ENCODE measurements around the gene VRK2. TPM values are rescaled to one million over a fixed set of nuclear protein-coding genes. Genes with fewer than 3 reads are reported as not detected.

VRK2 gene
- polyA plus RNA-seq, 1 donor from 2014 or later = 0.45 TPM

DNA sequence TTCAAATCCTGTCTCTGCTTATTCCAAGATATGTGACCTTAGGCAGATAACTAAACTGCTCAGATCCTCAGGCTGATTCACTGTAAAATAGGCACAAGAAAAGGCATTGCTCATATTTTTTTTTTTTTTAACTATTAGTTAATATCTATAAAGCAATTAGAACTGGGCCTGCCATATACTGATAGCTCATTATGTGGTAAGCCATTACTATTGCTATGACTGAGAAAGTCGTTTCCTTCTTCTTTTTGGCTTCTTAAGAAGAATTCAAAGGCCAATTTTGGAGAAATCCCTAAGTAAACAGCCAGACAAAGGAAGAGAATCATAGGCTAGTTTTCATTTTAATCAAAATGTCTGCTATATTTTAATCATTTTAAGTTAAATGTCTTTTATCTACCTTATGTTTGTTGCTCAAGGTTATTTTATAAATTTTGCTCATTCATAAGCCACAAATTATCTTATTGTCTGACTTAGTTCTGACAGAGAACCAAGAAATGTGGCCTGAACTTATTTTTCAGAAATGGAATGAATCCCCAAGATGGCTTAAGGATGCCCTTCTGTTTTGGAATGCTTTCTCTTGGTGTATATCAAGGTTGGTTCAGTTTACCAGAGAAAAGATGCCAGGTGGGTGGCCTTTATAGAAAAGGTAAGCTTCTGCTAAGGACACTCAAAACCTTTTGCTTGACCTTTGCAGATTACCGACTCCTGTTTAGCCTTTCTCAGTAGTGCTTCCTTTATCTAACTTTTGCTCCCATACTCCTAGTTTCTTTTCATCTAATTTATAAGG, 21.3 kb upstream of the VRK2 start:
- no peak overlapping the region for H3K4me2 ChIP-seq (ENCODE audit: low read length)
- no peaks in the 10 kb centered on the region for H3F3A ChIP-seq (ENCODE audit: insufficient read depth, low read length, poor library complexity, severe bottlenecking)
- H3K9me3 ChIP-seq (ENCODE audit: low read length) = no peaks in the 10 kb centered on the region
- no peak overlapping the region for H2AFZ ChIP-seq (ENCODE audit: low read depth, low read length)
- no peak for TF ChIP-seq RAD21 (conservative IDR thresholded peaks at IDR 0.05)
- TF ChIP-seq EP300 (conservative IDR thresholded peaks at IDR 0.05; ENCODE audit: poor library complexity, severe bottlenecking) = no peak
- TF ChIP-seq, protein P1, sequence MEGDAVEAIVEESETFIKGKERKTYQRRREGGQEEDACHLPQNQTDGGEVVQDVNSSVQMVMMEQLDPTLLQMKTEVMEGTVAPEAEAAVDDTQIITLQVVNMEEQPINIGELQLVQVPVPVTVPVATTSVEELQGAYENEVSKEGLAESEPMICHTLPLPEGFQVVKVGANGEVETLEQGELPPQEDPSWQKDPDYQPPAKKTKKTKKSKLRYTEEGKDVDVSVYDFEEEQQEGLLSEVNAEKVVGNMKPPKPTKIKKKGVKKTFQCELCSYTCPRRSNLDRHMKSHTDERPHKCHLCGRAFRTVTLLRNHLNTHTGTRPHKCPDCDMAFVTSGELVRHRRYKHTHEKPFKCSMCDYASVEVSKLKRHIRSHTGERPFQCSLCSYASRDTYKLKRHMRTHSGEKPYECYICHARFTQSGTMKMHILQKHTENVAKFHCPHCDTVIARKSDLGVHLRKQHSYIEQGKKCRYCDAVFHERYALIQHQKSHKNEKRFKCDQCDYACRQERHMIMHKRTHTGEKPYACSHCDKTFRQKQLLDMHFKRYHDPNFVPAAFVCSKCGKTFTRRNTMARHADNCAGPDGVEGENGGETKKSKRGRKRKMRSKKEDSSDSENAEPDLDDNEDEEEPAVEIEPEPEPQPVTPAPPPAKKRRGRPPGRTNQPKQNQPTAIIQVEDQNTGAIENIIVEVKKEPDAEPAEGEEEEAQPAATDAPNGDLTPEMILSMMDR (IDR thresholded peaks at IDR 0.05; ENCODE audit: poor library complexity, severe bottlenecking) = no peak
- no peak for TF ChIP-seq TAF1 (IDR thresholded peaks at IDR 0.05; ENCODE audit: low read depth)
- TF ChIP-seq, protein P2, sequence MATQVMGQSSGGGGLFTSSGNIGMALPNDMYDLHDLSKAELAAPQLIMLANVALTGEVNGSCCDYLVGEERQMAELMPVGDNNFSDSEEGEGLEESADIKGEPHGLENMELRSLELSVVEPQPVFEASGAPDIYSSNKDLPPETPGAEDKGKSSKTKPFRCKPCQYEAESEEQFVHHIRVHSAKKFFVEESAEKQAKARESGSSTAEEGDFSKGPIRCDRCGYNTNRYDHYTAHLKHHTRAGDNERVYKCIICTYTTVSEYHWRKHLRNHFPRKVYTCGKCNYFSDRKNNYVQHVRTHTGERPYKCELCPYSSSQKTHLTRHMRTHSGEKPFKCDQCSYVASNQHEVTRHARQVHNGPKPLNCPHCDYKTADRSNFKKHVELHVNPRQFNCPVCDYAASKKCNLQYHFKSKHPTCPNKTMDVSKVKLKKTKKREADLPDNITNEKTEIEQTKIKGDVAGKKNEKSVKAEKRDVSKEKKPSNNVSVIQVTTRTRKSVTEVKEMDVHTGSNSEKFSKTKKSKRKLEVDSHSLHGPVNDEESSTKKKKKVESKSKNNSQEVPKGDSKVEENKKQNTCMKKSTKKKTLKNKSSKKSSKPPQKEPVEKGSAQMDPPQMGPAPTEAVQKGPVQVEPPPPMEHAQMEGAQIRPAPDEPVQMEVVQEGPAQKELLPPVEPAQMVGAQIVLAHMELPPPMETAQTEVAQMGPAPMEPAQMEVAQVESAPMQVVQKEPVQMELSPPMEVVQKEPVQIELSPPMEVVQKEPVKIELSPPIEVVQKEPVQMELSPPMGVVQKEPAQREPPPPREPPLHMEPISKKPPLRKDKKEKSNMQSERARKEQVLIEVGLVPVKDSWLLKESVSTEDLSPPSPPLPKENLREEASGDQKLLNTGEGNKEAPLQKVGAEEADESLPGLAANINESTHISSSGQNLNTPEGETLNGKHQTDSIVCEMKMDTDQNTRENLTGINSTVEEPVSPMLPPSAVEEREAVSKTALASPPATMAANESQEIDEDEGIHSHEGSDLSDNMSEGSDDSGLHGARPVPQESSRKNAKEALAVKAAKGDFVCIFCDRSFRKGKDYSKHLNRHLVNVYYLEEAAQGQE (IDR thresholded peaks at IDR 0.05; ENCODE audit: borderline replicate concordance) = no peak
- TF ChIP-seq POLR2AphosphoS5 (IDR thresholded peaks at IDR 0.05) = no peak
- no peak for TF ChIP-seq EZH2 (IDR thresholded peaks at IDR 0.05; ENCODE audit: borderline replicate concordance, insufficient read depth, low read length, poor library complexity, severe bottlenecking)
- TF ChIP-seq MXI1 (conservative IDR thresholded peaks at IDR 0.05; ENCODE audit: poor library complexity, severe bottlenecking) = no peak
- no peak for TF ChIP-seq SMC3 (conservative IDR thresholded peaks at IDR 0.05; ENCODE audit: poor library complexity)
- H3K79me2 ChIP-seq (replicated peaks; ENCODE audit: insufficient read depth, low read length) = no peaks in the 10 kb centered on the region
- H3K9ac ChIP-seq (ENCODE audit: low read length) = no peak overlapping the region
- no peaks in the 10 kb centered on the region for H3K9me2 ChIP-seq (ENCODE audit: insufficient read depth, low read length)
- H3K36me3 ChIP-seq (ENCODE audit: insufficient read depth, low read length) = no peaks in the 10 kb centered on the region
- no peak overlapping the region for H3K27ac ChIP-seq (ENCODE audit: low read length)
- no peaks in the 10 kb centered on the region for H4K20me1 ChIP-seq (ENCODE audit: insufficient read depth)
- no peaks in the 10 kb centered on the region for H3K27me3 ChIP-seq (ENCODE audit: insufficient read depth, low read depth, low read length)
- H3K4me3 ChIP-seq (ENCODE audit: low read length) = no peak overlapping the region

DNA sequence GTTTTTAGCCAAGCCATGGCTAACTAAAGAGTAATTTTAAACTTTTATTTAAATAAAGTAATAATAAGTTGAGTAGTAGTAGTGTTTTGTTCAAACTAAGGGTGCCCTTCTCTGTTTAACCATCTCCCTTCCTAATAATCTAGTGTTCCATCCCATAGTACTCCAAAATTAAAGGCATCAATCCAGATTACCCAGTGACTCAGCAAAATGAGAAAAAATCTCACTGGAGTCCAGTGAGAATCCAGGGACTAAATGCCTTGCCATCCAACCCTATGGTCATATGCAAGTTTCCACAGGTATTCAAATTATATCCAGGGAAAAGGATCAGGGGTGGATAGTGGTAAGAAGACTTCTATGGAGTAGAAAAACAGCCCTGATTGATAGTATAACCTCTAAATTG, 19.6 kb upstream of the VRK2 start:
- no peaks in the 10 kb centered on the region for H4K20me1 ChIP-seq (ENCODE audit: insufficient read depth)
- no peak overlapping the region for H3K4me3 ChIP-seq (ENCODE audit: low read length)
- TF ChIP-seq SMC3 (conservative IDR thresholded peaks at IDR 0.05; ENCODE audit: poor library complexity) = no peak
- TF ChIP-seq EP300 (conservative IDR thresholded peaks at IDR 0.05; ENCODE audit: poor library complexity, severe bottlenecking) = no peak
- no peak for TF ChIP-seq EZH2 (IDR thresholded peaks at IDR 0.05; ENCODE audit: borderline replicate concordance, insufficient read depth, low read length, poor library complexity, severe bottlenecking)
- no peak for TF ChIP-seq RAD21 (conservative IDR thresholded peaks at IDR 0.05)
- no peak for TF ChIP-seq POLR2AphosphoS5 (IDR thresholded peaks at IDR 0.05)
- no peaks in the 10 kb centered on the region for H3K27me3 ChIP-seq (ENCODE audit: insufficient read depth, low read depth, low read length)
- H2AFZ ChIP-seq (ENCODE audit: low read depth, low read length) = no peak overlapping the region
- H3F3A ChIP-seq (ENCODE audit: insufficient read depth, low read length, poor library complexity, severe bottlenecking) = no peaks in the 10 kb centered on the region
- H3K9me3 ChIP-seq (ENCODE audit: low read length) = no peaks in the 10 kb centered on the region
- H3K9ac ChIP-seq (ENCODE audit: low read length) = no peak overlapping the region
- H3K9me2 ChIP-seq (ENCODE audit: insufficient read depth, low read length) = no peaks in the 10 kb centered on the region
- no peak overlapping the region for H3K4me2 ChIP-seq (ENCODE audit: low read length)
- H3K27ac ChIP-seq (ENCODE audit: low read length) = no peak overlapping the region
- H3K79me2 ChIP-seq (replicated peaks; ENCODE audit: insufficient read depth, low read length) = no peaks in the 10 kb centered on the region
- H3K36me3 ChIP-seq (ENCODE audit: insufficient read depth, low read length) = no peaks in the 10 kb centered on the region
